SW 1271 (cell line): Measurements from ENCODE around the gene CD53.
"Not testable (repeated sequence)": the region's sequence is repeated elsewhere in the genome, so short reads cannot be mapped to it uniquely, and the experiment has no call there.

Experiments used
- DNase-seq, 2 experiments: peaks; one replicate each; lab custom pipeline; 2025; lab: John Stamatoyannopoulos, UW

CD53 gene, protein sequence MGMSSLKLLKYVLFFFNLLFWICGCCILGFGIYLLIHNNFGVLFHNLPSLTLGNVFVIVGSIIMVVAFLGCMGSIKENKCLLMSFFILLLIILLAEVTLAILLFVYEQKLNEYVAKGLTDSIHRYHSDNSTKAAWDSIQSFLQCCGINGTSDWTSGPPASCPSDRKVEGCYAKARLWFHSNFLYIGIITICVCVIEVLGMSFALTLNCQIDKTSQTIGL

DNA sequence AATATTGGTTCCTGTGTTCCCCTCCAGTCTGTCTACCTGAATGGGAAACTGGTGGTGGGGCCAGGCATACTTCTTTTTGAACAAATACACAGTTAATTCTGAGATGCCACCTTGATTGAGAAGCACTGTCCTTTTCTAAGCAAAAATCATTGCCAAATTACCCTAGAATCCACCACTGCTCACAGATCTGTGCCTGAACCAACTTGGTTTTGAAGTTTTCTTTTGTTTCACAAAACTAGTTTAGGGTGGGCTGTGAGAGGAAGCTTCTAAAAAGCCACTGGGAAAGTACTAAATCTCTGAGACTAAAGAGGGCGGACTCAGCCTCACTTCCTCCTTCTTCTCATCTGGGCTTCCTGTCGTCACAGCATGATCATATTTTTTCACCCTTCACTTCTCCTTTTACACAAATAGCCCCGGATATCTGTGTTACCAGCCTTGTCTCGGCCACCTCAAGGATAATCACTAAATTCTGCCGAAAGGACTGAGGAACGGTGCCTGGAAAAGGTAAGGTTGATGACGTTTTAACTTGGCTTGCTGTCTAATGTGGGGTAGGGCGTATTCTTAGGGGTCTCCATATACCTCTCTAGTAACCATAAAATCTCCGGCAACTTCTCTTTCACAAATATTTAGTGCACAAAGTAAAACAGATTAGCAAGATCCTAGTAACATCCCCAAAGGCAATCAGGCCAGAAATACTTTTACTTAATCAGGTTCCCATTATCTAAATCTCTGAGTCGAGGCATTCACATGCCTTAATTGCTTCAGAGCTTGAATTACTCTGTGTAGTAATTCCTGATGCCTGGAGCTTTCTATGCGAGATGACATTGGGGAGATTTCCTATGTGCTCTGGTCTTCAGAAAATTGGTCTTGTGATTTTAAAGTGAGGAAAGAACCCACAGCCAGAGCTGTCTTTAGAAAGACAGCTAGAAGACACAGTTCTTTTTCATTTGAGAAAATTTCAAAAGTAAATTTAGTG, at the start of gene CD53:
CD53 (plus strand) TSS at position 404 of the 976 bp plus-strand sequence. CDS start 18,261 bp downstream, outside the sequence.
- no peak for DNase-seq

DNA sequence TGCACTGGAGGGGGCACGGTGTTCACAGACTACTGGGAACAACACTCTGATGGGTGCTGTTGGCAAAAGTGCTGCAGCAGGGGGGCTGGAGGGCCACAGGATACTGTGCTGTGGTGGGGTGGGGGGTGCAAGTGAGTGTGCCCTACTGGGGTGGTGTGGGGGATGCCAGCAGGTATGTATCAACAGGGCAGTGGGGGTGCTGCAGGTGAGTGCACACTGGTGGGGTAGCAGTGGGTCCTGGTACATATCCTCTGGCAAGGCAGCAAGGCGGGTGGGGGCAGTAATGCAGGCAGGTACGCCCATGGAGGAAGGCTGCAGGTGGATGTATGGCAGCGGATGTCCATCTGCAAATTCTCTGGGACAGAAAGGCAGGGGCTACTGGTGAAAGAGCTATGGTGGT, 48.8 kb upstream of the CD53 start:
- no peak for DNase-seq

DNA sequence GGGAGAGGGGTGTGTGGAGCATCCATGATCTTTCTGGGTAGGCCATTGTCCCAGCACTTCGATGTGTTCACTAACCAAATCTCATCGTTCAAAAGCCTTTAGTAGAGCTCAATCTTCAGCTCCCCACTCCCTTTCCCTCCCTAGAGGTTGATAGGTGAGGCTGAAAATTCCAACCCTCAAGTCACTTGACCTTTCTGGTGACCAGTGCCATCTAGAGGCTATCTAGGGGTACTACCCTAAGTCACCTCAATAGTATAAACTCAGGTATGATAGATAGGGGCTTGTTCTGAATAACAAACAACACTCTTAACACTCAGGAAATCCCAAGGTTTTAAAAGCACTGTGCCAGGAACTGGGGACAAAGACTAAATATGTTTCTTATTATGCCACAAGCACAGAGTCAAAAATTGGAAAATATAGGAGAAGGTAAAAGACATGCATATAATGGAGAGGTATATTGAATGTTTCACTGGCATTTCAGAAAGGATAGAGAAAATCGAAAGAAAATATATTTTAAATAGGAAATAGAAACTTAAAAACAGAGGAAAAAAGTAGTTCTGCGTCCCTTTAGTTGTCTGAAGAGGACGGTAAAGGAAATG, 42.9 kb upstream of the CD53 start:
- DNase-seq, result peak; percentile 12 to 15

DNA sequence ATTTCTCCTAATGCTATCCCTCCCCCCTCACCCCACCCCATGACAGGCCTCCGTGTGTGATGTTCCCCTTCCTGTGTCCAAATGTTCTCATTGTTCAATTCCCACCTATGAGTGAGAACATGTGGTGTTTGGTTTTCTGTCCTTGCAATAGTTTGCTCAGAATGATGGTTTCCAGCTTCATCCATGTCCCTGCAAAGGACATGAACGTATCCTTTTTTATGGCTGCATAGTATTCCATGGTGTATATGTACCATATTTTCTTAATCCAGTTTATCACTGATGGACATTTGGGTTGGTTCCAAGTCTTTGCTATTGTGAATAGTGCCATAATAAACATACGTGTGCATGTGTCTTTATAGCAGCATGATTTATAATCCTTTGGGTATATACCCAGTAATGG, 39.2 kb upstream of the CD53 start:
- not testable (repeated sequence) for DNase-seq

DNA sequence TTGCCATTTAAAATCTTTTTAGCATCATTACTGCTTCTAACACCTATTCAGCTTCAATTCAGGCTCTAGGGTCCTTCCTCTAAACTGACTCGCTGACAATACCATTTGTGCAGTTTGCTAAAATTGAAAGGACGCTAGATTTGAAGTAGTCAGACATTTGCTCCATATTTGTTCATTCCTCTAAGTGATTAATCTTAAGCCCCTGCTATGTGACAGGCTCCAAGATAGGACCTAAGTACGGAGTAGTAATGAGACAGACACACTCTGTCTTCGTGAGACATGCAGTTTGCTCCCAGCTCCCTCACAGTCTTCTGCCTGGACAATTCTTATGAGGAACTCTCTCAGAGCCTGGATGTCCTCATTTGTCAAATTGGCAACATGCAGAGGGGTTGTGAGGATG, 26.1 kb upstream of the CD53 start:
- DNase-seq, result no peak

DNA sequence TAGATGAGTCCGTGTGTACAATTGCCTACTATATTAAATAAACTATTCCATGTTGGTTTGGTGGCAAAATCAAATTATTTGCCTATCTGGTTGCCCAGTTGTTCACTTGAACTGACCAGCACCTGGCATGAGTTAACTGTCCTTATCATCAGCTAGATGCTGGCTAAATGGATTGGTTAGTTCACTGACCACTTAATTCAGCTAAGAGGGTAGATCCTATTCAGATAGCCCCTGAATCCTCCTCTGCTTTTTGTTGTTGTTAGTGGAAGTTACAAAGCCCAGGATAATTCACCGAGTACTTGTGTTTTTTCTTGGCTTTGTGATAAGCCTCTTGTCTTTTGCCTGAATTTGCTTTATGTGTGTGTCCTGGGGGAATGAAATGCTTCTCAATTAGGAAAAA, 22.8 kb upstream of the CD53 start:
- DNase-seq, result no peak

DNA sequence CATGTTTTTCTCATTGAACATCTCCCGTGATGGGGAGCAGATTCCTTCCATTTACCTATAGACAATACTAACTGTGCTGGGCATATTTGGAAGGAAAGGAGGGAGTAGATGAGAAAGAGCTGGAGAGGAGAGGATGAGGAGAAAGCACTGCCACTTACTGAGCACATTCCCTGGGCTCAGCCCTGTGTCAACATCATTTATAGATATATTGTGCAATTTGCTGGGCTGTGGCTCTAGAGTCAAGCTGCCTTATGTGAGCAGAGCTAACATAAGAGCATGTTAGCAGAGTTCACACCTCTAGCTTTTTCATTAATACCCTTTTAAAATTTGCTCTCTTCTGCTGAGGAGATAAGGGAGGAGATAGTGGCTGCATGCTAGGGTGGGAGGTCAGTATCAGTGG, 22.3 kb upstream of the CD53 start:
- no peak for DNase-seq

DNA sequence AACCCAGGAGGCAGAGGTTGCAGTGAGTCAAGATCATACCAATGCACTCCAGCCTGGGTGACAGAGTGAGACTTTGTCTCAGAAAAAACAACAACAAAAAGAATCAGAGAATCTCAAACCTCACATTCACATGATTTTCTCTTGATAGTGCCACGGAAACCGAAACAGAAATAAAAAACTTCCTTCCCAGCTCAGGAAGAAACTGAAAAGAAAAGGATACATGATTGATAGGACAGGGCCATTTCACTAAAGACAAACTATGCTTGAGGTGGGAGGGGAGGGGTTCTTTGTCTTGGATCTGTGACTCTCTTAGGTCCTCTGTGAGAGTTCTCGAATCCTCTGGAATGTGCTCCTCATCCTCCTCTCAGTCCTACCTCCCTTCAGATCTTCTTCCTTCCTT, 19.8 kb upstream of the CD53 start:
- no peak for DNase-seq

DNA sequence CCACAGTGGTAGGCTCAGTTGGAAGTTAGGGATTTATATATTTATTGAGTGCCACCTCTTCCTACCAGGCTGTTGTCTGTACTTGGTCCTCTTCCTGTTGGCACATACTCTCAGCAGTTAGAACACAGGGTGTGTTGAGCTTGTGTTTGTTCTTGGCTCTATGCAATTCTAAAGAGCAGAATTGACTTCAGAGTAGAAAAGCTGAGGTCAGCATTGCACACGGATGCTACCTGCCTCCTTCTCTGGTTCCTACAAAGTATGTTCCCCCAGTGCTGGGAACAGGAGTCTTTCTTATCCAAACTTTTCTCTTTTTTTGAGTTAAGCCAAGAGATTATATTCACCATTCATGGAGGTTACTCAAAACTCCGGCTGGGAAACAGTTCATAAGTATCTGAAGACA, 16.5 kb upstream of the CD53 start:
- DNase-seq, result no peak

DNA sequence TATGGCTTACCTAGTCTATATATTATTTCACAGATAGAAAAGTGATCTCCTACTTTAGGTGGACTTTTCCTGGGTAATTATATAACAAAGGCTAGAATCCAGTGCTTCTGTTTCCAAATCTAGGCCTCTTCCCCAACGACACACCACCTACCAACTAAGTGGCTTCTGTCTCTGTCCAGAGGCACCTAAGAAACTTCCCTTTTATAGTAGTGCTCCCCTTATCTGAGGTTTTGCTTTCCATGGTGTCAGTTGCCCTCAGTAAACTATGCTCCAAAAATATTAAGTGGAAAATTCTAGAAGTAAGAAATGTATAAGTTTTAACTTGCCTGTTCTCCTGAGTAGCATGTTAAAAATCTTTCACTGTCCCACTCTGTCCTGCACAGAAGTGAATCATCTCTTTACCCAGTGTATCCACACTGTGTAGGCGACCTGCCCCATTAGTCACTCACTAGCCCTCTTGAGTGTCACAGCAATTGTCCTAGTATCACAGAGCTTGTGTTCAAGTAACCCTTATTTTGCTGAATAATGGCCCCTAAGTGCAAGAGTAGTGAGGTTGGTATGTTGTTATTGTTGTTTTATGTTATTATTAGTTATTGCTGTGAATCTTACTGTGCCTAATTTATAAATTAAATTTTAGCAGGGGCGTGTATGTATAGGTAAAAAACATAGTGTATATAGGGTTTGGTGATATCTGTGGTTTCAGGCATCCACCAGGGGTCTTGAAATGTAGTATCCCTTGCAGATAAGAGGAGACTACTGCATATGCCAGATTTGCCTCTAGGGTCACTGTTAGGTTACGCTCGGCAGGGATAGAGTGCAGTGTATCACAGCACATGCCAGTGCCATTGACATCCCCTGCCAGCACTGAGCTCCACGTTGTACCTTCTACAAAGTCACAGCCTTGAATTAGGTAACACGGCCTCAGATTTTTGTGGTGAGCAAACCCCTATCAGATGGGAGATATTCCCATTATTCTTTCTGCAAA, 14.7 kb upstream of the CD53 start:
- DNase-seq, result no peak

DNA sequence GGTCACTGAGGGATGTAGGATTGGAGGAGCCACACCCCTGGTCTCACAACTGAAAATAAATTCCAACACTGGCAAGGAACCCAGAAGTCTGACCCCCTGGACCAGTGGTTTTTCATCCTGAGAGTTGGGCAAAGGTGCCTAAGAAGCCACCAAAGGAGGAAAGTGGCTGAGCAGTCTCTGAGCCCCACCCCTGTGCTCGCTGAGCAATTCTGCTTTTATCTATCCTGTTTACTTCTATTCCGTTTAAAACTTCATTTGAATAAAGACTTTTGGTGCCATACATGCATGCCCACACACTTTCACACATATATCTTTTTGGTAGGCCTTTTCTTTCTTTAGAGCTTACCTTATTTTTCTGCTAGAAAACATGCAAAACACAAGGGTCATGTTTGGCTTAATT, 13.9 kb upstream of the CD53 start:
- DNase-seq, result no peak

DNA sequence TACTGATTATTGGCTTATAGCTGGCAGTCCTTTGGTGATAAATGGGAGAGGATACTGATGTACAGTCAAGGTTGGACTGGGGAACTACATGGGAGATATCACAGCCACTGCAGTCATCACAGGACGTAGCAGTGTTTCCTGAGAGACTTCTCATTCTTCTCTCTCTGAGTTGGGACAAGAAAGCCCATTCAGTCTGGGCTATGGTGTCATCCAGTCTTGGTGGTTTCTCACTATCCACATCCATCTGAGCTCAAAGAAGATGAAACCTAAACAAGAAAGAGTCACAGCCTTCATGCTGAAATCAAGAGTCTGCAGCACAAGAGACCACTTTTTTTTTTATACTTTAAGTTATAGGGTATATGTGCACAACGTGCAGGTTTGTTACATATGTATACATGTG, 12.8 kb upstream of the CD53 start:
- no peak for DNase-seq

DNA sequence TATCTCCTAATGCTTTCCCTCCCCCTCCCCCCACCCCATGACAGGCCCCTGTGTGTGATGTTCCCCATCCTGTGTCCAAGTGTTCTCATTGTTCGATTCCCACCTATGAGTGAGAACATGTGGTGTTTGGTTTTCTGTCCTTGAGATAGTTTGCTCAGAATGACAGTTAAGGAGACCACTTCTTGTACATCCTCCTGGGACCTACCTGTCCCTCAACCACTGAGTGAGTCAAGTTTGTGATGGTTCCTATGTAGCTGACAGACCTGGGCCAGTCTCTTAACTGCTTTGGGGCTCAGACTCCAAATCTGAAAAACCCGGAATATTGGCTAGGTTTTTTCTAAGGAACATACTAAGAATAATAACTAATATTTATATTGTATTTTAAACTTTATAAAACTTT, 12.3 kb upstream of the CD53 start:
- not testable (repeated sequence) for DNase-seq

DNA sequence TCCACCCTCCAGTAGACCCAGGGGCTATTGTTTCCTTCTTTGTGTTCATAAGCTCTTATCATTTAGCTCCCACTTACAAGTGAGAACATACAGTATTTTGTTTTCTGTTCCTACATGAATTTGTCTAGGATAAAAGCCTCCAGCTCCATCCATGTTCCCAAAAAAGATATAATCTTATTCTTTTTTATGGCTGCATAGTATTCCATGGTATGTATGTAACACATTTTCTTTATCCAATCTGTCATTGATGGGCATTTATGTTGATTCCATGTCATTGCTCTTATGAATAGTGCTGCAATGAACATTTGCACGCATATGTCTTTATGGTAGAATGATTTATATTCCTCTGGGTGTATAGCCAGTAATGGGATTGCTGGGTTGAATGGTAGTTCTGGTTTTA, 11.0 kb upstream of the CD53 start:
- not testable (repeated sequence) for DNase-seq

DNA sequence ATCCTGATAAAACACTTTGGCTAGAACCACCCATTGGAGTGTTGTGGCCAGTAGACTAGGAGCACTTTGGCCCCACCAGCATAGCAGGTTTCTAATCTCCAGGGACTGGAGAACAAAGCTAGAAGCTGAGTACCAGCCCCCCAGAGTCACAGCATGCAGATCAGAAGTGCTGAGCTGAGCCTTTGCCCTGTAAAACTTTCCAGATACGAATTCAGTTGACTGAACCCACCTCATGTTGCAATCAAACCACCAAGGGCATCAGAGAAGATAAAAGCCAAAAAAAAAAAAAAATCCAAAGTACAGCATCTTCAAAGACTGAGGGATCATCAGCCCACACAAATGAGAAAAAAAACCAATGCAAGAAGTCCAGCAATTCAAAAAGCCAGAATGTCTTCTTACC, 8.7 kb upstream of the CD53 start:
- DNase-seq, result no peak

DNA sequence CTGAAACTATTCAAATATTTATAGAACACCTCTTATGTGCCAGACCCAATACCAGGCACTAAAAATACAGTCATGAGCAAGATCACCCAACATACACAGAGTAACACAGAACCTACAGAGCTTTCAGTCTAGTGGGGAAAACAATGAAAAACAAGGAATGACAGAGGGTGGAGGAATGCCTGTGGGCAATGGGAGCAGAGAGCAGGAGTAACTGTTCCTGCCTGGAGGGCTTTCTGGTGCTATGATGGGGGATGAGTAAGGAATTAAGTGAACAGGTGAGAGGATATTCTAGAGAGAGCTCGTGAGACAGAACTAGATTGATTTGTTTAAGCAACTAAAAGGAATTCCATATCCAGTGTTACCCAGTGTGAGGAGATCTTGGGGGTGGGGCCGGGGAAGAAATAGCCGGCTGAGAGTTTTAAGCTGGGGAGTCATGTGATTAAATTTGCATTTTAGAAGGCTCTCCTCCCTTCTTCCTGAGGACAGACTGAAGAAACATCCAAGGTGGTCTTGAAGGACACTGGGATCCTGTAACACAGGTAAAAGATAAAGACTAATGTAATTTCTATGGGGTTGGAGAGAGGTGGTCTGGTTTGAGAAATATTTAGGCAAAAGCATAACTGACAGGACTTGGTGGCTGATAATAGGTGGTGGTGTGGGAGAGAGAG, 2.1 kb upstream of the CD53 start:
- no peak for DNase-seq

DNA sequence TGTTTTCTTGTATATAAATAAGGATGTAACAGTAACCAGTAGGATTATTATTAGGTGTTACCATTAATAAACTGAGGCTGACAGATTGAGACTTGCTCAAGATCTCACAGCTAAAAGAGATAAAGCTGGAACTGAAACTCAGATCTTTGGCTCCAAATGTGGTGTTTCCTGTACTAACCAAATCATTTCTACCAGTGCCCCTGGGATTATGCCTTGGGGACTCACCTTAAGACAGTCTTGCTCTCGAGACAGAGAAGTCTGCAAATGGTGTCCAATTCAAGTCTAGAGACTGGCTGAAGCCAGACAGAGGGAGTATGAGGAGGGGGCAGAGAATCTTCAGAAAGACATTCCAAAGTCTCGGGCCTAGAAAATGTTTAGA, 593 bp upstream of the CD53 start:
- no peak for DNase-seq

DNA sequence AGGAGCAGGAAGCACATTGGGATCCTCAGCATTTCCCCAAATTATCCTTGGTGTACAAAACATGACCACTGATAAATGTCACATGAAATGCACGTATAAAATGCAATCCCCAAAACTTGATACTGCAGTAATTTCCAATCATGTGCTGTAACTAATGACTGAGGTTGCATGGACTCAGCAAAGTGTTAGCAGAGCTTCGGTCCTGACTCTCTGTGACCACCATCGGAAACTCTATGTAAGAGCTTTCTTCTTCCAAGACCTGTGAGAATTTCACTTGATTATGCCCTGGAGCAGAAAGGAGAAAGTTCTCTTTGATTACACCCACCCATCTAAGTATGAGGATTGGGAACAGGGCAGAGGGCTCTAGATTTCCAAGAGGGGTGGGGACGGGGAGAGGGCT, 908 bp downstream of the CD53 start:
- DNase-seq, result no peak

DNA sequence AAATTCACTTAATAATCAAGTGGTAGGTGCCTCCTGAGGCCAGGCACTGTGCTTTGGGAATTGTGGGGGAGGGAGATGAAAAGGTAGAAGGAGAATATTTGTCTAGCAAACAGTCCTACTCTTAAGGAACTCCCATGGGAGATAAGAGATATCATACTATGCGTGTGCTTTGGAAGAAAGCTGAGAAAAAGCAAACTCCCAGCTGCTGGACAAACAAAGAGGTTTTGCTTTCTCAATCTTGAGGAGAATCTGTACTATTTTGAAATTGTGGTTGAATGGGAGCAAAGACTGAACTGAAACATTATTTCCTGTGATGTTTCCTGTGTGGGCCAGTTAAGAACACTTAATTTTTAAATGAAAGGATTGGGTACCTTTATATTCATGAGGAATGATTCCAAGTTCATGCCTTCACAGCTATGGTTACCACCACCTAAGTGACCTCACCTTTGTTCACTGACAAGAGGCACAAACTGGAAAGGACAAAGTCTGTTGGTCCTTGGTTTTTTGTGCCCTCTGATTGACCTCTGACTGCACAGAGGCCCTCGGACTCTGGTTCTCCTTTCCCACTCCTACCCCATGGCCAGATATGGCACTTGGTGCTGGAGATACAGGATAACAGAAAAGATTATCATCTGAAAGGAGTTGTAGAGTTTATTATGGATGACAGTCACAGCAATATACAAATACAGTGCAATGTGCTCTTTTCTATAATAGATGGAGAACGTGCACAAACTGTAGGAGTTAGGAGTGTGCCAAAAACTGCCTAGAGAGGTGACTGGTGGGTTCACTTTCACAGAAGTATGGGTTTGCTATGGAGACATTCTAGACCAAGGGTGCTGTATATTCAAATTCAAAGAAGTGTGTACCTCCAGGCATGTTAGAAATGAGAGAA, 1.6 kb downstream of the CD53 start:
- no peak for DNase-seq

DNA sequence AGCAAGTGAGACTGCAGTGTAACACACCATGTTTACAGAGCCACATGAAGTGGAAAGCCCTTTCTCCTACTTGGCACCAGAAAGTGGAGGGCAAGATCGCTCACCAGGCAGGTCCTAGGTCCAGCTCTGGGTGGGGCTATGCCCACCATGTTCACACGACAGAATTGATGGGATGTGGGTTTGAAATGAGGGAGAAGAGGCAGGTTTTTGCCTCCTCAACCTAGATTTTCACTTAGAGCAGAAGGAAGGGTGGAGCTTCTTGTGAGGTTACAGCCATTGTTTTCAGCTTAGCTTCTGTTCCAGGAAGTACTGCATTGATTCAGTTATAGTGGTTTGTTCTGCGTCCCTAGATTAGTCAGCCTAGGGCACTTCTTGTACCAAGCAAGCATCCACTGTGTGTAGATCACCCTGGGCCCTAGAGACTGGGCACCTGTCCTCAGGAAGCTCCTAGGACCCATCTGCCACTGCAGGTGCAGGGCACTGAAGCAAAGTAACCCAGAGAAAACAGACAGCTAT, 2.3 kb downstream of the CD53 start:
- DNase-seq, result no peak
